ENCODE measurements around the gene HIVEP3.

DNA sequence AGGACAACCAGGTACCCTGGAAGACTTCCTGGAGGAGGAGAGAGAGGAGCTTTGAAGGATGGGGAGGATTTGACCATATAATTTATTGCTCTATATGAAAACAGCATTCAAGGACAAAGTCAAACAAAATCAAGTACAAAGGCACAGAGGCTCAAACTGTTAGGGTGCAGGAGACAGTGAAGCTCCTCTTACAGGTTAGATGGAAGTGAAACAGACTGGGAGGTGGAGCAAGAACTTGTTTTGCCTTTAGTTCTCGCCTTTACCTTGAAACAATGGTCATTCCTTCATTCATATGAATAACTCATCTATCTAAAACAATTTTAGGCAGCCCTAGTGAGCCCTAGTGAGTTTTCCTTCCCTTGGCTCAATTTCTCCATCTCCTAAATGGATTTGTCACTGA, 199.6 kb downstream of the HIVEP3 start:
- TF ChIP-seq CTCF (IDR thresholded peaks at IDR 0.05) (no peak), ATF3 (CRISPR knock-in tag; conservative IDR thresholded peaks at IDR 0.05) (no peak), ATF1 (CRISPR knock-in tag; IDR thresholded peaks at IDR 0.05) (no peak), NFYB (CRISPR knock-in tag; conservative IDR thresholded peaks at IDR 0.05; ENCODE audit: low read depth) (no peak), FOXK1 (CRISPR knock-in tag; IDR thresholded peaks at IDR 0.05) (no peak), MAX (CRISPR knock-in tag; IDR thresholded peaks at IDR 0.05) (no peak), ZNF219 (CRISPR knock-in tag; IDR thresholded peaks at IDR 0.05; ENCODE audit: borderline replicate concordance) (no peak), HMGXB4 (CRISPR knock-in tag; IDR thresholded peaks at IDR 0.05) (no peak)
- TF ChIP-seq, protein P1, sequence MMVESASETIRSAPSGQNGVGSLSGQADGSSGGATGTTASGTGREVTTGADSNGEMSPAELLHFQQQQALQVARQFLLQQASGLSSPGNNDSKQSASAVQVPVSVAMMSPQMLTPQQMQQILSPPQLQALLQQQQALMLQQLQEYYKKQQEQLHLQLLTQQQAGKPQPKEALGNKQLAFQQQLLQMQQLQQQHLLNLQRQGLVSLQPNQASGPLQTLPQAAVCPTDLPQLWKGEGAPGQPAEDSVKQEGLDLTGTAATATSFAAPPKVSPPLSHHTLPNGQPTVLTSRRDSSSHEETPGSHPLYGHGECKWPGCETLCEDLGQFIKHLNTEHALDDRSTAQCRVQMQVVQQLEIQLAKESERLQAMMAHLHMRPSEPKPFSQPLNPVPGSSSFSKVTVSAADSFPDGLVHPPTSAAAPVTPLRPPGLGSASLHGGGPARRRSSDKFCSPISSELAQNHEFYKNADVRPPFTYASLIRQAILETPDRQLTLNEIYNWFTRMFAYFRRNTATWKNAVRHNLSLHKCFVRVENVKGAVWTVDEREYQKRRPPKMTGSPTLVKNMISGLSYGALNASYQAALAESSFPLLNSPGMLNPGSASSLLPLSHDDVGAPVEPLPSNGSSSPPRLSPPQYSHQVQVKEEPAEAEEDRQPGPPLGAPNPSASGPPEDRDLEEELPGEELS (CRISPR knock-in tag; IDR thresholded peaks at IDR 0.05), result no peak

Measured in WTC11 (cell line).